ENCODE measurements around the gene IL18RAP.

The IL18RAP gene

GRCh38 chr2:102489646-102490045 lies 66.7 kb downstream of the IL18RAP start:
- Histone ChIP-seq H3K9me3 (peaks cover 14% of the 10 kb centered on the region; the same call in 1 of the 2 replicates), H3K27me3 (no peaks in the 10 kb centered on the region), H3K9ac (no peak overlapping the region), H3K4me1 (peaks cover 15% of the 10 kb centered on the region), H4K20me1 (no peaks in the 10 kb centered on the region), H3K4me3 (no peak overlapping the region), H3K27ac (no peak overlapping the region), H3K36me3 (no peaks in the 10 kb centered on the region), H3K4me2 (no peak overlapping the region)
- no peak for TF ChIP-seq Cebpa-rat (IDR thresholded peaks at IDR 0.05)

- no peak for TF ChIP-seq Cebpa-rat (IDR thresholded peaks at IDR 0.05)
- H3K27me3 ChIP-seq: no peaks in the 10 kb centered on the region
- no peak overlapping the region for H3K9ac ChIP-seq
- H3K4me3 ChIP-seq: no peak overlapping the region
- no peak overlapping the region for H3K4me2 ChIP-seq
- H3K4me1 ChIP-seq: peaks cover 9% of the 10 kb centered on the region
- no peaks in the 10 kb centered on the region for H3K36me3 ChIP-seq
- peaks cover 14% of the 10 kb centered on the region; the same call in 1 of the 2 replicates for H3K9me3 ChIP-seq
- no peak overlapping the region for H3K27ac ChIP-seq
- H4K20me1 ChIP-seq: no peaks in the 10 kb centered on the region
Observed at GRCh38 chr2:102492006-102492405, 69.0 kb downstream of the IL18RAP start.

DNA sequence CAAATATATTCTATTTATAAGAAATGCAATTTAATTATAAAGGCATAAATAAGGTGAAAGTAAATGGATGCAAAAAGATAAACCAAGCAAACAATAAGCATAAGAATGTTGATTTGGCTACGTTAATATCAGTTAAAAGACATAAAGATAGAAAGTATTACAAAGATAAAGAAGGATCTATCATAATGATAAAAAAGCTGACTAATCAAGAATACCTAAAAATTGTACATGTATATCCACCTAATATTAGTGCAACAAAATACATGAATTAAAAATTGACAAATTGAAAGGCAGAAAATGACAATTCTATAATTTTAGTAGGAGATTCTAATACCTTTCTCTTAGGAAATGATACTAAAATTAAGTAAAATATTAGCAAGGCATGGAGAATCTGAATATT lies 71.6 kb downstream of the IL18RAP start:
- no peaks in the 10 kb centered on the region for H3K4me1 ChIP-seq
- H3K27me3 ChIP-seq: no peaks in the 10 kb centered on the region
- H3K27ac ChIP-seq: no peak overlapping the region
- no peaks in the 10 kb centered on the region for H4K20me1 ChIP-seq
- no peak overlapping the region for H3K4me3 ChIP-seq
- peaks cover 14% of the 10 kb centered on the region; the same call in 1 of the 2 replicates for H3K9me3 ChIP-seq
- no peaks in the 10 kb centered on the region for H3K36me3 ChIP-seq
- H3K4me2 ChIP-seq: no peak overlapping the region
- TF ChIP-seq Cebpa-rat (IDR thresholded peaks at IDR 0.05): no peak
- H3K9ac ChIP-seq: no peak overlapping the region

GRCh38 chr2:102498414-102498813 lies 75.5 kb downstream of the IL18RAP start:
- no peaks in the 10 kb centered on the region for H3K36me3 ChIP-seq
- no peak overlapping the region for H3K4me3 ChIP-seq
- no peak overlapping the region for H3K27ac ChIP-seq
- no peaks in the 10 kb centered on the region for H3K27me3 ChIP-seq
- no peak overlapping the region for H3K4me2 ChIP-seq
- H3K9me3 ChIP-seq: peaks cover 2% of the 10 kb centered on the region; the same call in 1 of the 2 replicates
- TF ChIP-seq Cebpa-rat (IDR thresholded peaks at IDR 0.05): no peak
- no peaks in the 10 kb centered on the region for H4K20me1 ChIP-seq
- H3K4me1 ChIP-seq: no peaks in the 10 kb centered on the region
- no peak overlapping the region for H3K9ac ChIP-seq

- H3K4me3 ChIP-seq: no peak overlapping the region
- H3K27me3 ChIP-seq: no peaks in the 10 kb centered on the region
- H3K36me3 ChIP-seq: no peaks in the 10 kb centered on the region
- no peaks in the 10 kb centered on the region for H4K20me1 ChIP-seq
- TF ChIP-seq Cebpa-rat (IDR thresholded peaks at IDR 0.05): no peak
- H3K4me2 ChIP-seq: no peak overlapping the region
- H3K9ac ChIP-seq: no peak overlapping the region
- H3K9me3 ChIP-seq: no peaks in the 10 kb centered on the region
- H3K4me1 ChIP-seq: no peaks in the 10 kb centered on the region
- H3K27ac ChIP-seq: no peak overlapping the region
Observed at GRCh38 chr2:102499558-102499957, 76.6 kb downstream of the IL18RAP start.
